Measurements from ENCODE around the gene POLR2F.
"Not testable (repeated sequence)": the region's sequence is repeated elsewhere in the genome, so short reads cannot be mapped to it uniquely, and the experiment has no call there.

The POLR2F gene

GRCh38 chr22:37925767-37926166 lies 27.7 kb upstream of the POLR2F start:
- DNase-seq, result no peak

GRCh38 chr22:37926358-37926757 lies 27.1 kb upstream of the POLR2F start:
- no peak for DNase-seq

- DNase-seq, result no peak
Observed at GRCh38 chr22:37926771-37927636, 26.5 kb upstream of the POLR2F start.

- no peak for DNase-seq
Observed at GRCh38 chr22:37927637-37927936, 25.9 kb upstream of the POLR2F start.

- no peak for DNase-seq
Observed at GRCh38 chr22:37929390-37929789, 24.1 kb upstream of the POLR2F start.

- no peak for DNase-seq
Observed at GRCh38 chr22:37930270-37930951, 23.1 kb upstream of the POLR2F start.

GRCh38 chr22:37930952-37931440 lies 22.5 kb upstream of the POLR2F start:
- DNase-seq, result no peak

- no peak for DNase-seq
Observed at GRCh38 chr22:37931893-37932389, 21.6 kb upstream of the POLR2F start.

- no peak for DNase-seq
Observed at GRCh38 chr22:37932401-37932800, 21.1 kb upstream of the POLR2F start.

- DNase-seq, result no peak
Observed at GRCh38 chr22:37932821-37933578, 20.5 kb upstream of the POLR2F start.

GRCh38 chr22:37933711-37934376 lies 19.7 kb upstream of the POLR2F start:
- DNase-seq, result peak; percentile 80

- no peak for DNase-seq
Observed at GRCh38 chr22:37940698-37941376, 12.7 kb upstream of the POLR2F start.

- no peak for DNase-seq
Observed at GRCh38 chr22:37942133-37942532, 11.4 kb upstream of the POLR2F start.

- no peak for DNase-seq
Observed at GRCh38 chr22:37943136-37943824, 10.2 kb upstream of the POLR2F start.

- no peak for DNase-seq
Observed at GRCh38 chr22:37943825-37944198, 9.7 kb upstream of the POLR2F start.

GRCh38 chr22:37944423-37944822 lies 9.1 kb upstream of the POLR2F start:
- DNase-seq, result not testable (repeated sequence)

- DNase-seq, result not testable (repeated sequence)
Observed at GRCh38 chr22:37947142-37947795, 6.2 kb upstream of the POLR2F start.

- no peak for DNase-seq
Observed at GRCh38 chr22:37951305-37951704, 2.2 kb upstream of the POLR2F start.

- not testable (repeated sequence) for DNase-seq
Observed at GRCh38 chr22:37952629-37953028, 870 bp upstream of the POLR2F start.

- no peak for DNase-seq
Observed at GRCh38 chr22:37953062-37953436, 450 bp upstream of the POLR2F start.

- DNase-seq, result no peak
Observed at GRCh38 chr22:37954686-37955085, 1.2 kb downstream of the POLR2F start.

Data from CD4-positive, alpha-beta T cell treated with Interleukin-21 for 1 hour (primary cell).